GM20000 (cell line): Measurements from ENCODE around the gene PHLPP1.

ENCODE experiments used
- DNase-seq: peaks from one replicate; pipeline ENCODE4 v3.0.0; 2012; ENCODE audit warnings: low spot score
- CTCF ChIP-seq: IDR thresholded peaks from 2 replicates; pipeline ENCODE4 v1.5.1; 2012; ENCODE audit warnings: mild to moderate bottlenecking, control low read depth; ENCODE audit errors: extremely low read depth, missing control alignments

The PHLPP1 gene

DNA sequence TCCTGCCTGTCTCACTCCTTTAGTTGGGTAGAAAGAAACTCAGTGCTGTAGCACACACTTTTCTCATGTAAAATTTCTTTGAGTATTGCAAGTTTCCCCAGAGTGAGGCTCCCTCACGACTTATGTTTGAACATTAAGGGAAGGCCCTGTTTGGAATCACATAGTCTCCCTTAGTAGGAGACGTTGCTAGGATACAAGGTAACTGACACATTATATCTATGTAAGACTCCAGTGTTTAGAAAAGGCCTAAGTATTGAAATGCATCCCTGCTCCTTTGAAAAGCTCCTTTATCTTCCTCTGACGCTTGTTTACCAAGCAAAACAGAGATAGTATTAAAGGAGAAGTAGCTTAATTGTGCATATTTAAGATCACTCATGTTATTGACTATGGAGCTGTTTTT lies 248.2 kb downstream of the PHLPP1 start:
- no peak for DNase-seq
- no peak for TF ChIP-seq CTCF

DNA sequence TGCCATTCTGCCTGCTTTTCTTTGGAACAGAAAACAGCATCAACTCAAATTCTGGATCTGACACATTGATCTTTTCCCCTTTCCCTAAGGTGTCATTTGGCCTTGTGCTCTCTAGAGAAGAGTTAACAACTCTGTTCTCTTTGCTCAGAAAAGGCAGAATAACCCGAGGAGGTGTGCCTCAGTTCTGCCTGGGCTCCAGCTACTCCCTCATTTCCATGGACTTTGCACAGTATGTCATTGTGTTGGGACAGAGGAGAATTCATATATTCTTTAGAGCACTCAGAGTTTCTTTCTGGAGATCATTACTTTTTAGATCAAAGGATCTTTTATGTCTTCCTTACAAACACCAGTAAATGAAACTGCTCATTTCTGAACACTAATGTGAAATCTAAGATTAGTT lies 249.1 kb downstream of the PHLPP1 start:
- TF ChIP-seq CTCF, result no peak
- no peak for DNase-seq

- DNase-seq, result no peak
- no peak for TF ChIP-seq CTCF
Observed at GRCh38 chr18:62967089-62967488, 251.7 kb downstream of the PHLPP1 start.

- no peak for TF ChIP-seq CTCF
- DNase-seq, result no peak
Observed at GRCh38 chr18:62973689-62974088, 258.3 kb downstream of the PHLPP1 start.

- TF ChIP-seq CTCF, result no peak
- no peak for DNase-seq
Observed at GRCh38 chr18:62974388-62974787, 259.0 kb downstream of the PHLPP1 start.

GRCh38 chr18:62974928-62975675 lies 259.8 kb downstream of the PHLPP1 start:
- DNase-seq, result no peak
- TF ChIP-seq CTCF, result no peak

- no peak for TF ChIP-seq CTCF
- DNase-seq, result no peak
Observed at GRCh38 chr18:62975785-62976184, 260.4 kb downstream of the PHLPP1 start.
